B cell (primary cell): ENCODE results near the gene FLCN. TPM values are rescaled to one million over a fixed set of nuclear protein-coding genes. Genes with fewer than 3 reads are reported as not detected.

Experiments
- ATAC-seq: fragments of 200-7000 bp; cut with Tn5 transposase; one replicate; pipeline ENCODE4 v1.10.0; 2021; ENCODE audit warnings: low read depth, mild to moderate bottlenecking, moderate number of reproducible peaks, moderate library complexity
- CTCF ChIA-PET: fragments of 350-600 bp; sonication (Branson Sonifier 250); formaldehyde crosslinking; loops from one replicate; lab custom pipeline; 2021; ENCODE audit warnings: antibody characterized with exemption, inconsistent platforms; lab: Charles Lee
- POLR2A ChIA-PET: fragments of 350-600 bp; sonication (Branson Sonifier 250); formaldehyde crosslinking; loops from one replicate; lab custom pipeline; 2021; ENCODE audit warnings: antibody characterized with exemption; lab: Charles Lee
- DNase-seq: peaks from one replicate; pipeline ENCODE4 v3.0.0; 2013
- H2AFZ ChIP-seq: 2 replicates; pipeline ENCODE4 v1.6.1; 2012; ENCODE audit warnings: mild to moderate bottlenecking, low read depth, low read length; ENCODE audit not compliant: insufficient read depth, poor library complexity, severe bottlenecking
- H3K27ac ChIP-seq, 2 donors: 1 replicate in 1 of 2; 2 replicates in 1 of 2; pipeline ENCODE4 v1.5.1; 2012 to 2013; ENCODE audit warnings: low read length in 2 of 2, mild to moderate bottlenecking in 2 of 2, moderate library complexity in 1 of 2
- H3K27me3 ChIP-seq, 4 experiments: fragments of 200-600 bp in 1 of 4; sonication (generic) in 1 of 4; replicated peaks in 1 of 4; 1 replicate in 2 of 4; 2 replicates in 2 of 4; pipeline versions ENCODE4 v1.6.1 to v1.7.0; 2013 to 2016; ENCODE audit warnings: low read length in 3 of 4, mild to moderate bottlenecking in 2 of 4, mixed read lengths in 1 of 4, moderate library complexity in 1 of 4; ENCODE audit not compliant: insufficient read depth in 4 of 4, control insufficient read depth in 3 of 4; ENCODE audit errors: control extremely low read depth in 1 of 4
- H3K36me3 ChIP-seq, 2 experiments: replicated peaks in 1 of 2; 1 replicate in 1 of 2; 2 replicates in 1 of 2; pipeline versions ENCODE4 v1.6.1 to v1.7.1; 2013; ENCODE audit warnings: low read length in 1 of 2; ENCODE audit not compliant: insufficient read depth in 2 of 2, control insufficient read depth in 1 of 2; ENCODE audit errors: control extremely low read depth in 1 of 2, extremely low read depth in 1 of 2
- H3K4me1 ChIP-seq, 2 donors: fragments of 200-600 bp in 1 of 2; sonication (generic) in 1 of 2; 1 replicate in 1 of 2; 2 replicates in 1 of 2; pipeline versions ENCODE4 v1.5.1 to v1.6.1; 2013 to 2017; ENCODE audit warnings: low read length in 2 of 2; ENCODE audit not compliant: control insufficient read depth in 2 of 2, insufficient read depth in 2 of 2
- H3K4me2 ChIP-seq: replicated peaks from 2 replicates; pipeline ENCODE3; 2012; ENCODE audit warnings: mild to moderate bottlenecking, low read depth, low read length; ENCODE audit not compliant: poor library complexity, severe bottlenecking
- H3K4me3 ChIP-seq, 5 experiments: fragments of 200-600 bp in 1 of 5; sonication (generic) in 1 of 5; 1 replicate in 3 of 5; 2 replicates in 2 of 5; pipeline versions ENCODE4 v1.5.1 to v1.7.0; 2011 to 2016; ENCODE audit warnings: low read length in 4 of 5, mild to moderate bottlenecking in 4 of 5, low read depth in 2 of 5, control low read depth in 1 of 5, moderate library complexity in 1 of 5; ENCODE audit not compliant: insufficient read depth in 1 of 5; ENCODE audit errors: control extremely low read depth in 1 of 5, extremely low read depth in 1 of 5
- H3K79me2 ChIP-seq: fragments of 200-600 bp; sonication (generic); one replicate; pipeline ENCODE4 v1.6.0; 2016; ENCODE audit warnings: low read length; ENCODE audit not compliant: control insufficient read depth, insufficient read depth
- H3K9ac ChIP-seq: fragments of 200-600 bp; sonication (generic); 2 replicates; pipeline ENCODE4 v1.6.1; 2017; ENCODE audit warnings: mild to moderate bottlenecking, low read length, moderate library complexity
- H3K9me3 ChIP-seq, 3 donors: one replicate each; pipeline versions ENCODE4 v1.6.1 to v1.7.1; 2013; ENCODE audit warnings: low read length in 2 of 3; ENCODE audit not compliant: control insufficient read depth in 2 of 3, insufficient read depth in 1 of 3; ENCODE audit errors: control extremely low read depth in 1 of 3
- H4K20me1 ChIP-seq: 2 replicates; pipeline ENCODE4 v1.6.0; 2012; ENCODE audit warnings: mild to moderate bottlenecking, low read length; ENCODE audit not compliant: insufficient read depth, control insufficient read depth, poor library complexity, severe bottlenecking
- H3K27ac Mint-ChIP-seq: one replicate; pipeline ENCODE4 v1.8.0; 2021; ENCODE audit warnings: mixed read lengths
- H3K27me3 Mint-ChIP-seq: one replicate; pipeline ENCODE4 v1.8.0; 2021; ENCODE audit warnings: mixed read lengths
- H3K4me1 Mint-ChIP-seq: one replicate; pipeline ENCODE4 v1.8.0; 2021; ENCODE audit warnings: mixed read lengths
- H3K4me3 Mint-ChIP-seq: one replicate; pipeline ENCODE4 v1.8.0; 2021; ENCODE audit warnings: mixed read lengths
- H3K9me3 Mint-ChIP-seq: one replicate; pipeline ENCODE4 v1.8.0; 2022; ENCODE audit warnings: mixed read lengths; ENCODE audit not compliant: insufficient read depth
- CTCF ChIP-seq: fragments of 200-600 bp; IDR thresholded peaks from one replicate; pipeline ENCODE4 v1.8.0; 2022; ENCODE audit warnings: antibody characterized with exemption, mild to moderate bottlenecking
- EZH2 ChIP-seq: IDR thresholded peaks from 2 replicates; pipeline ENCODE4 v1.6.1; 2012; ENCODE audit warnings: borderline replicate concordance, low read depth, mild to moderate bottlenecking, moderate library complexity, low read length; ENCODE audit not compliant: insufficient read depth, poor library complexity, severe bottlenecking
- WGBS: methylation state at CpG from one replicate; pipeline ENCODE4 v1.1.5; 2013; ENCODE audit warnings: missing lambda C conversion rate; ENCODE audit not compliant: insufficient coverage; 5-methylcytosine and 5-hydroxymethylcytosine counted together
- intact Hi-C: fragments of 100-400 bp; cut with micrococcal nuclease; formaldehyde crosslinking; loops from one replicate; pipeline ENCODE4 v1.10.0; 2022
- polyA plus RNA-seq: library from polyadenylated mRNA; depleted of rRNA; stranded (reverse); fragments of >200 nt; gene quantifications from 2 replicates; pipeline ENCODE4 v1.2.3, GENCODE V29; 2012
- total RNA-seq, 2 donors: library from RNA; stranded (reverse); fragments of 120-200 nt in 1 of 2; gene quantifications; 1 replicate in 1 of 2; 2 replicates in 1 of 2; pipeline versions ENCODE4 v1.2.3 to v1.2.4, GENCODE V29; 2013 to 2022

Gene FLCN
- total and polyA plus RNA-seq, 2 donors (not counting 1 experiment from before 2014, with no cell fraction given), result 36.6 to 128 TPM

DNA sequence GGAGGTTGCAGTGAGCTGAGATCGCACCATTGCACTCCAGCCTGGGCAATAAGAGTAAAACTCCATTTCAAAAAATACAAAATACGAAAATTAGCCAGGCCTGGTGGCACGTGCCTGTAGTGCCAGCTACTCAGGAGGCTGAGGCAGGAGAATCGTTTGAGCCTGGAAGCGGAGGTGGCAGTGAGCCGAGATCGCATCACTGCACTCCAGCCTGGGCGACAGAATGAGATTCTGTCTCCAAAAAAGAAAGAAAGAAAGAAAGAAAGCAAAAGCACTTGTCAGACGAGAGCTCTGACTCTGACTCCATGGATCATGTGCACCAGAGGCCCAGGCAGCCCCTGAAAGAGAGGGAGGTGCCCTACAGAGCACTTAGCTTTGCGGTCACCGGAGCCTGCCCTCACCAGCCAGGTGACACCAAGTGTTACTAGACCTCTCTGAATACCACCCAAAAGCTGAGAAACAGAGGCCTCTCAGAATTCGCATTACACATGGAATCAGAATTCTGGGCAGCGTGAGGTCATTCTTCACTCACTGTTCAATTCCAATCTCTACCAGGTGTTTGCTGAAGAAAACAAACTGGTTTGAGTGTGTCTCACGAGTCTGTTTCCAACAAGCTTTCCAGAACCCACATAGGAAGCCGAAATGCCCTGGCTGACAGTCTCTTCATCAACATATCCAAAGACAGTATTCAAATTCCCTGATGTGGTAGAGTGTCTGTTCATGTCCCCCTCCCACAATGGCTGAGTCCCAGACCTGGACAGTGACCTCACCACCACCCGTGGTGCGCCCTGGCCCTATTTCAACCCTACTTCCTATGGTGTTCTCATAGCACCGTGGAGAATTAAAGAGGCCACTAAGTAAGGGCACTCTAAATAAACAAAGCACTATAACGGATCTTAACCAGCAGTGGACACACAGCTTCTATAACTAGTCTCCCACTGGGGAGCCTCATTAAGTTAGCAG lies 1.5 kb downstream of the FLCN start:
- intact Hi-C loops, result loop anchor here (2.0 to 10.0 kb wide), 2 partner anchors 51 to 515 kb away; no protein-coding TSS in a partner anchor
- H3K4me1 Mint-ChIP-seq, result peaks cover 26% of the 10 kb centered on the region
- peaks cover 53% of the 10 kb centered on the region for H3K79me2 ChIP-seq
- no peaks in the 10 kb centered on the region for H3K27me3 Mint-ChIP-seq
- H2AFZ ChIP-seq, result no peak overlapping the region
- peak overlapping the region in 1 of 2 donors; percentile 100 for H3K27ac ChIP-seq
- peak overlapping the region; percentile 99 for H3K27ac Mint-ChIP-seq
- TF ChIP-seq EZH2 (no peak), CTCF (no peak)
- ATAC-seq, result no peak
- H4K20me1 ChIP-seq, result peaks cover 11% of the 10 kb centered on the region
- DNase-seq, result peak; percentile 19
- peak overlapping the region; percentile 94 for H3K4me2 ChIP-seq
- CTCF ChIA-PET, result interaction anchor here (0.6 to 1.7 kb wide), 3 partner anchors 20 to 242 kb away, joined by 3 to 4 read pairs (median 4); no protein-coding TSS in a partner anchor
- WGBS, result 82% methylated on average over 13 of the region's 19 CpGs
- POLR2A ChIA-PET, result interaction anchor here (0.6 kb wide), 1 partner anchor 23 kb away, joined by 12 read pairs; no protein-coding TSS in a partner anchor
- H3K36me3 ChIP-seq, result peaks cover 0 to 15% of the 10 kb centered on the region in 2 experiments
- H3K27me3 ChIP-seq, result no peaks in the 10 kb centered on the region
- H3K9ac ChIP-seq, result peak overlapping the region; percentile 96
- no peaks in the 10 kb centered on the region for H3K9me3 ChIP-seq
- H3K9me3 Mint-ChIP-seq, result no peaks in the 10 kb centered on the region
- peak overlapping the region; percentile 91 for H3K4me3 Mint-ChIP-seq
- peaks cover 9 to 21% of the 10 kb centered on the region in 2 donors for H3K4me1 ChIP-seq
- peak overlapping the region; percentile 83 to 96 (median 91) for H3K4me3 ChIP-seq
